Measurements from ENCODE around the gene EFTUD2. TPM values are rescaled to one million over a fixed set of nuclear protein-coding genes. Genes with fewer than 3 reads are reported as not detected.

Gene EFTUD2
- total RNA-seq, 1 experiment from 2014 or later, result 119 TPM

- Mint-ChIP-seq H3K27ac (ENCODE audit: low read depth, unreplicated experiment) (no peak overlapping the region), H3K36me3 (ENCODE audit: insufficient read depth, unreplicated experiment) (no peaks in the 10 kb centered on the region), H3K4me3 (ENCODE audit: unreplicated experiment) (no peak overlapping the region), H3K27me3 (ENCODE audit: insufficient read depth, unreplicated experiment) (no peaks in the 10 kb centered on the region), H3K4me1 (ENCODE audit: insufficient read depth, unreplicated experiment) (peaks cover 19% of the 10 kb centered on the region), H3K9me3 (ENCODE audit: unreplicated experiment) (no peaks in the 10 kb centered on the region)
- no peak for DNase-seq (ENCODE audit: unreplicated experiment)
- ChIA-PET POLR2A (interaction anchor here (0.8 to 4.6 kb wide), 10 partner anchors 16 to 179 kb away, joined by 3 to 51 read pairs (median 6); partner anchors contain the start of gene C1QL1), CTCF (interaction anchor here (0.5 to 7.7 kb wide), 44 partner anchors 10 to 768 kb away, joined by 3 to 211 read pairs (median 4); partner anchors contain the start of gene EFTUD2)
- TF ChIP-seq, protein P1, sequence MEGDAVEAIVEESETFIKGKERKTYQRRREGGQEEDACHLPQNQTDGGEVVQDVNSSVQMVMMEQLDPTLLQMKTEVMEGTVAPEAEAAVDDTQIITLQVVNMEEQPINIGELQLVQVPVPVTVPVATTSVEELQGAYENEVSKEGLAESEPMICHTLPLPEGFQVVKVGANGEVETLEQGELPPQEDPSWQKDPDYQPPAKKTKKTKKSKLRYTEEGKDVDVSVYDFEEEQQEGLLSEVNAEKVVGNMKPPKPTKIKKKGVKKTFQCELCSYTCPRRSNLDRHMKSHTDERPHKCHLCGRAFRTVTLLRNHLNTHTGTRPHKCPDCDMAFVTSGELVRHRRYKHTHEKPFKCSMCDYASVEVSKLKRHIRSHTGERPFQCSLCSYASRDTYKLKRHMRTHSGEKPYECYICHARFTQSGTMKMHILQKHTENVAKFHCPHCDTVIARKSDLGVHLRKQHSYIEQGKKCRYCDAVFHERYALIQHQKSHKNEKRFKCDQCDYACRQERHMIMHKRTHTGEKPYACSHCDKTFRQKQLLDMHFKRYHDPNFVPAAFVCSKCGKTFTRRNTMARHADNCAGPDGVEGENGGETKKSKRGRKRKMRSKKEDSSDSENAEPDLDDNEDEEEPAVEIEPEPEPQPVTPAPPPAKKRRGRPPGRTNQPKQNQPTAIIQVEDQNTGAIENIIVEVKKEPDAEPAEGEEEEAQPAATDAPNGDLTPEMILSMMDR (IDR thresholded peaks at IDR 0.05; ENCODE audit: unreplicated experiment), result no peak
- intact Hi-C loops (cut with micrococcal nuclease), result loop anchor here (1.0 kb wide), 3 partner anchors 86 to 179 kb away; no protein-coding TSS in a partner anchor
- BruUV-seq (replicated peaks), result no TSS peak
Observed at GRCh38 chr17:44920565-44920940, 21.3 kb upstream of the EFTUD2 start.

DNA sequence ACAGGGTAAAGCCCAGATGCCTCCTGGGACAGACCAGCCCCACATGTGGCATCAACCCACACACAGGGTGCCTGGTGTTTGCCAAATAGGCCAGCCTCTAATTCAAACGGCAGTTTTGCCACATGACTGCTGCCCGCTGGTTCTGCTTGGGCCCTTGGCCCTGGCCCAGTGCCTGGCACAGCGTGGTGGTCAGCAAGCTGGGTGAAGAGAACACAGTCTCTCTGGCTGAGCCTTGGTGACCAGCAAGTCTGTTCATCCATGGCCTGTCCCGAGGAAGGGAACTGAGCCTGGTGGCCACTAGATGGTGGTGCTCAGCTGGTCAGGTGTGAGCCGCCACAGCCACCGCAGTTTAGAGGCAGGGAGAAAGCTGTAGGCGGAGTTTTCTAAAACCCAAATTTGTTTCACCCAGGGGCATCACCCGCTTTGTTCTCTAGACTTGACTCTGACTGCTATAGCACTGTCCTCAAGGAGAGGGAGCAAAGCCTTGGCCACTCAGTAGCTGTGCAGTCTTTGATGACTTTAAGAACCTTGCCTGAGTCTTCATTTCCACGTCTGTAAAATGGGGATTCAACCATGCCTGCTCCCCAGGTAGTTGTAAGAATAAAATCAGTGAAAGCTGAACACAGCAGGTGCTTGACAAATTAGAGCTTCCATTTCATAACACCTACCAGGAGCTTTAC, 20.8 kb upstream of the EFTUD2 start:
- peak; percentile 85 for DNase-seq (ENCODE audit: unreplicated experiment)
- H3K9me3 Mint-ChIP-seq (ENCODE audit: unreplicated experiment), result no peaks in the 10 kb centered on the region
- H3K4me3 Mint-ChIP-seq (ENCODE audit: unreplicated experiment), result no peak overlapping the region
- TF ChIP-seq, protein P1 (IDR thresholded peaks at IDR 0.05; ENCODE audit: unreplicated experiment), result peak; percentile 81
- BruUV-seq (replicated peaks), result no TSS peak
- H3K27me3 Mint-ChIP-seq (ENCODE audit: insufficient read depth, unreplicated experiment), result no peaks in the 10 kb centered on the region
- no peak overlapping the region for H3K27ac Mint-ChIP-seq (ENCODE audit: low read depth, unreplicated experiment)
- ChIA-PET POLR2A (interaction anchor here (0.6 to 4.6 kb wide), 11 partner anchors 16 to 180 kb away, joined by 3 to 51 read pairs (median 6); partner anchors contain the start of gene C1QL1), CTCF (interaction anchor here (0.5 to 7.7 kb wide), 46 partner anchors 11 to 567 kb away, joined by 3 to 211 read pairs (median 4); partner anchors contain the start of gene EFTUD2)
- no peaks in the 10 kb centered on the region for H3K36me3 Mint-ChIP-seq (ENCODE audit: insufficient read depth, unreplicated experiment)
- intact Hi-C loops (cut with micrococcal nuclease), result loop anchor here (1.0 to 5.0 kb wide), 4 partner anchors 86 to 212 kb away; partner anchors contain the start of gene PLCD3
- peaks cover 19% of the 10 kb centered on the region for H3K4me1 Mint-ChIP-seq (ENCODE audit: insufficient read depth, unreplicated experiment)

- BruUV-seq (replicated peaks), result no TSS peak
- no peaks in the 10 kb centered on the region for H3K36me3 Mint-ChIP-seq (ENCODE audit: insufficient read depth, unreplicated experiment)
- H3K9me3 Mint-ChIP-seq (ENCODE audit: unreplicated experiment), result no peaks in the 10 kb centered on the region
- H3K27me3 Mint-ChIP-seq (ENCODE audit: insufficient read depth, unreplicated experiment), result no peaks in the 10 kb centered on the region
- H3K4me3 Mint-ChIP-seq (ENCODE audit: unreplicated experiment), result no peak overlapping the region
- TF ChIP-seq, protein P1 (IDR thresholded peaks at IDR 0.05; ENCODE audit: unreplicated experiment), result no peak
- intact Hi-C loops (cut with micrococcal nuclease), result loop anchor here (5.0 kb wide), 1 partner anchor 213 kb away; the partner anchor contains the start of gene PLCD3
- peaks cover 19% of the 10 kb centered on the region for H3K4me1 Mint-ChIP-seq (ENCODE audit: insufficient read depth, unreplicated experiment)
- ChIA-PET POLR2A (interaction anchor here (0.6 to 4.6 kb wide), 9 partner anchors 20 to 180 kb away, joined by 3 to 51 read pairs (median 6); no protein-coding TSS in a partner anchor), CTCF (interaction anchor here (0.6 to 7.7 kb wide), 17 partner anchors 10 to 566 kb away, joined by 3 to 211 read pairs (median 5); partner anchors contain the start of gene EFTUD2)
- no peak overlapping the region for H3K27ac Mint-ChIP-seq (ENCODE audit: low read depth, unreplicated experiment)
- DNase-seq (ENCODE audit: unreplicated experiment), result no peak
Observed at GRCh38 chr17:44919411-44919810, 20.2 kb upstream of the EFTUD2 start.

DNA sequence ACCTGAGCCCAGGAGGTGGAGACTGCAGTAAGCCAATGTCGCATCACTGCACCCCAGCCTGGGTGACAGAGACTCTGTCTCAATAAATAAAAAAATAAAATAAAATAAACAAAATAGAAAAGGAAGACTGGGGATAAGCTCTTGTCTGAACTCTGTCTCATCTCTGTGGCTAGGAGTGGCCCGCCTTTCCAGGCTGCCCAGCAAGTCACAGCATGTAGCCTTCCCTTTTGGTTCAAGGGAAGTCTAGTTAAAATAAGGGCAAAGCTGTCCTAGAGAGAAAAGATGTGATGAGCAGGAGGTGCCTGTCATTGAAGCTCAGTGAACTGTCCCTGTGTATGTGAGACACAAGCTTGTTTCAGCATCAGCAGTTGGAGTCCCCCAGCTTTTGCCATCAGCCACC, 18.8 kb upstream of the EFTUD2 start:
- Mint-ChIP-seq H3K36me3 (ENCODE audit: insufficient read depth, unreplicated experiment) (no peaks in the 10 kb centered on the region), H3K9me3 (ENCODE audit: unreplicated experiment) (no peaks in the 10 kb centered on the region), H3K27ac (ENCODE audit: low read depth, unreplicated experiment) (no peak overlapping the region), H3K27me3 (ENCODE audit: insufficient read depth, unreplicated experiment) (no peaks in the 10 kb centered on the region), H3K4me3 (ENCODE audit: unreplicated experiment) (no peak overlapping the region), H3K4me1 (ENCODE audit: insufficient read depth, unreplicated experiment) (peaks cover 25% of the 10 kb centered on the region)
- no TSS peak for BruUV-seq (replicated peaks)
- intact Hi-C loops (cut with micrococcal nuclease), result loop anchor here (1.0 to 5.0 kb wide), 2 partner anchors 63 to 214 kb away; partner anchors contain the start of gene PLCD3
- TF ChIP-seq, protein P1 (IDR thresholded peaks at IDR 0.05; ENCODE audit: unreplicated experiment), result no peak
- ChIA-PET POLR2A (interaction anchor here (0.6 to 4.6 kb wide), 10 partner anchors 17 to 181 kb away, joined by 3 to 51 read pairs (median 4); partner anchors contain the start of genes EFTUD2 and NMT1), CTCF (interaction anchor here (0.5 to 7.7 kb wide), 18 partner anchors 9 to 279 kb away, joined by 3 to 211 read pairs (median 4); partner anchors contain the start of genes ACBD4 and PLCD3)
- peak; percentile 50 for DNase-seq (ENCODE audit: unreplicated experiment)
